ENCODE data around the gene HS1BP3. TPM values are rescaled to one million over a fixed set of nuclear protein-coding genes. Genes with fewer than 3 reads are reported as not detected.

Gene HS1BP3
- total RNA-seq, 2 experiments from 2014 or later: 13.8 to 14.8 TPM

DNA sequence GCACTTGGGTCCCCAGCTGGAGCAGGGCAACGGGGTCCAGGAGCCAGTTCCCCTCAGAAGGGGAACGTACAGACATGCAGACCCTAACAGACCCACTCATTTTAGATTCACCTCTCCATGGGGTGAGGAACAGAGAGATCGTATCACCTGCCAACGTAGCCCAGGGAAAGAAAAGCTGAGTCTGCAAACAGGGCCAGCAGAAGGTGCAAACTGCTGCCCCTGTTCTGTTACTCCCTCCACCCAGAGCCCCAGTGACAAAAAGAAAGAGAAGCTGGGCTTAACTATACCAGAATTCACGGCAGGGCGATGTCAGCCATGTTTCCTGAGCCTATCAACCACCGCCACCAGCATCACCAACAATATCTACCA, 817 bp upstream of the HS1BP3 start:
- Mint-ChIP-seq H3K27ac (peak overlapping the region; percentile 94), H3K36me3 (peaks cover 2% of the 10 kb centered on the region), H3K4me3 (peak overlapping the region; percentile 93), H3K9me3 (no peaks in the 10 kb centered on the region), H3K27me3 (peaks cover 11% of the 10 kb centered on the region), H3K4me1 (peaks cover 11% of the 10 kb centered on the region)
- POLR2A ChIA-PET: interaction anchor here (1.2 to 2.3 kb wide), 8 partner anchors 9 to 300 kb away, joined by 4 to 10 read pairs (median 6); partner anchors contain the start of genes LDAH and RHOB
- DNase-seq (no peak), ATAC-seq (ENCODE audit: low read depth) (no peak)

- Mint-ChIP-seq H3K36me3 (peaks cover 2% of the 10 kb centered on the region), H3K4me1 (peaks cover 11% of the 10 kb centered on the region), H3K9me3 (no peaks in the 10 kb centered on the region), H3K4me3 (peak overlapping the region; percentile 93), H3K27me3 (peaks cover 5% of the 10 kb centered on the region), H3K27ac (peak overlapping the region; percentile 78)
- no peak for DNase-seq
- ATAC-seq (ENCODE audit: low read depth): peak; percentile 4
- POLR2A ChIA-PET: interaction anchor here (0.7 to 2.3 kb wide), 11 partner anchors 10 to 1303 kb away, joined by 3 to 10 read pairs (median 4); partner anchors contain the start of genes LDAH and RHOB
Observed at GRCh38 chr2:20650393-20650876, 463 bp downstream of the HS1BP3 start.

- peak overlapping the region; percentile 78 for H3K27ac Mint-ChIP-seq
- H3K4me3 Mint-ChIP-seq: peak overlapping the region; percentile 93
- H3K4me1 Mint-ChIP-seq: peaks cover 11% of the 10 kb centered on the region
- no peaks in the 10 kb centered on the region for H3K9me3 Mint-ChIP-seq
- H3K36me3 Mint-ChIP-seq: peaks cover 2% of the 10 kb centered on the region
- ATAC-seq (ENCODE audit: low read depth): no peak
- POLR2A ChIA-PET: interaction anchor here (1.0 to 2.3 kb wide), 6 partner anchors 11 to 1302 kb away, joined by 3 to 10 read pairs (median 5); partner anchors contain the start of genes LDAH and RHOB
- no peak for DNase-seq
- peaks cover under 1% of the 10 kb centered on the region for H3K27me3 Mint-ChIP-seq
Observed at GRCh38 chr2:20649976-20650375, 922 bp downstream of the HS1BP3 start.

DNA sequence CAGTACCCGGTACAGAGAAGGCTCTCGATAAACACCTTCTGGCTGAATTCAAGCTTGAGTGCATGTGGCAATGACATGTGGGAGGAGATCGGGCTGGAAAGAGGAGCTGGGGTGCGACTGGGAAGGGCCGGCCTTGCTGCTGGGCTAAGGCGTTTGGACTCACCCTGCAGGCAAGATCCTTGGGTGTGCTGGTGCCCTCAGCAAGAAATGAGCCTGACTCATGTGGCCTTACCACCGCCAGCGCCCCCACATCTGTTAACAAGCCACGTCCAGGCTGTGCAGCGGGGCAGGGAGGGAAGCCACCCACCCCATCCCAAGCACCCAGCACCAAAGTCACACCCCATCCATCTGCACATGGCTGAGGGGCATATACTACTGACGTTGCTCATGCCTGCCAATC, 1.3 kb downstream of the HS1BP3 start:
- POLR2A ChIA-PET: no interaction called here
- DNase-seq (no peak), ATAC-seq (ENCODE audit: low read depth) (no peak)
- Mint-ChIP-seq H3K9me3 (no peaks in the 10 kb centered on the region), H3K36me3 (peaks cover 2% of the 10 kb centered on the region), H3K27me3 (no peaks in the 10 kb centered on the region), H3K27ac (no peak overlapping the region), H3K4me3 (peak overlapping the region; percentile 36), H3K4me1 (peaks cover 11% of the 10 kb centered on the region)

- ATAC-seq (ENCODE audit: low read depth): no peak
- Mint-ChIP-seq H3K36me3 (peaks cover 2% of the 10 kb centered on the region), H3K27me3 (no peaks in the 10 kb centered on the region), H3K4me1 (peaks cover 11% of the 10 kb centered on the region), H3K4me3 (no peak overlapping the region), H3K27ac (no peak overlapping the region), H3K9me3 (no peaks in the 10 kb centered on the region)
- POLR2A ChIA-PET: interaction anchor here (0.6 to 1.1 kb wide), 2 partner anchors 72 to 320 kb away, joined by 3 read pairs; no protein-coding TSS in a partner anchor
- no peak for DNase-seq
Observed at GRCh38 chr2:20648831-20649230, 2.1 kb downstream of the HS1BP3 start.

GRCh38 chr2:20648206-20648605, 2.7 kb downstream of the HS1BP3 start:
- DNase-seq (no peak), ATAC-seq (ENCODE audit: low read depth) (no peak)
- peaks cover 11% of the 10 kb centered on the region for H3K4me1 Mint-ChIP-seq
- H3K4me3 Mint-ChIP-seq: no peak overlapping the region
- POLR2A ChIA-PET: interaction anchor here (1.1 kb wide), 1 partner anchor 72 kb away, joined by 3 read pairs; no protein-coding TSS in a partner anchor
- H3K27ac Mint-ChIP-seq: peak overlapping the region; percentile 27
- H3K27me3 Mint-ChIP-seq: no peaks in the 10 kb centered on the region
- no peaks in the 10 kb centered on the region for H3K9me3 Mint-ChIP-seq
- peaks cover 2% of the 10 kb centered on the region for H3K36me3 Mint-ChIP-seq

GRCh38 chr2:20647738-20648137, 3.2 kb downstream of the HS1BP3 start:
- peaks cover 2% of the 10 kb centered on the region for H3K36me3 Mint-ChIP-seq
- no peaks in the 10 kb centered on the region for H3K9me3 Mint-ChIP-seq
- DNase-seq (no peak), ATAC-seq (ENCODE audit: low read depth) (no peak)
- H3K4me1 Mint-ChIP-seq: peaks cover 11% of the 10 kb centered on the region
- POLR2A ChIA-PET: no interaction called here
- no peaks in the 10 kb centered on the region for H3K27me3 Mint-ChIP-seq
- H3K27ac Mint-ChIP-seq: no peak overlapping the region
- no peak overlapping the region for H3K4me3 Mint-ChIP-seq

DNA sequence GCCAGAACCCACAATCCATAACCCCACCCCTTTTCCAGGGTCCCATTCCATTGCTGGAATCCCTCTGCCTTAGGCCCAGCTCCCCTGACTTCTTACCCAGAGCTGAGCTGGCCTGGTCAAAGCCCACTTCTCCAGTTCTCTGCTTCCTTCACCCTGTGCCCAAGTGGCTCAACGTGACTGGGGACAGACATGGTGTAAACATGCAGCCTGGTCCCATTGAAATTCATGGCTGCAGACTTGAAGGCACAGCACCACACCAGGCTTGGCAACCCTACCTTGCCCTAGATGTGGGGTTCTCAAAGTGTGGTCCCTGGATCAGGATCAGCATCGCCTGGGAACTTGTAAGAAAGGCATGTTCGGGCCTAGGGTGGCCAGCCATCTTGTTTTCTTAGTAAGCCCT, 3.7 kb downstream of the HS1BP3 start:
- H3K9me3 Mint-ChIP-seq: no peaks in the 10 kb centered on the region
- no peak overlapping the region for H3K4me3 Mint-ChIP-seq
- H3K27me3 Mint-ChIP-seq: no peaks in the 10 kb centered on the region
- H3K4me1 Mint-ChIP-seq: peaks cover 11% of the 10 kb centered on the region
- no peak overlapping the region for H3K27ac Mint-ChIP-seq
- POLR2A ChIA-PET: no interaction called here
- ATAC-seq (ENCODE audit: low read depth) (no peak), DNase-seq (no peak)
- peaks cover 2% of the 10 kb centered on the region for H3K36me3 Mint-ChIP-seq

DNA sequence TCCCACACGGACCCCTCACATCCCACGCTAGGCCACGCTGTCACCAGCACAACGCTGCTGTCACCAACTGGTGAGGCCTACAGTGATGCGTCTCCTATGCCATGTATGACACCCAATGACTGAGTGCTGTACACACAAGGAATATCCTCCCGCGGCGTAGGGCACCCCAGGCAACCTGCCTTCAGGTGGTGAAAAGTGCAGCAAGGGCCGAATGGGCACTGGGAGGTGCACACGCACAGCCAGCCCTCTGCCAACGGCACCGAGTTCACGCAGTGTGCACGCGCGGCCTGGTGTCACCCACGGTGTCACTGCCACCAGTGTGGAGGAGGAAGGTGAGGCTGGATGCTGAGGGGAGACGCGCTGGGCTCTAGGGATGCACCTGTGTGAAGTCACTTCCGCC, 4.5 kb downstream of the HS1BP3 start:
- POLR2A ChIA-PET: no interaction called here
- no peaks in the 10 kb centered on the region for H3K9me3 Mint-ChIP-seq
- peaks cover 10% of the 10 kb centered on the region for H3K4me1 Mint-ChIP-seq
- no peaks in the 10 kb centered on the region for H3K27me3 Mint-ChIP-seq
- H3K4me3 Mint-ChIP-seq: no peak overlapping the region
- H3K36me3 Mint-ChIP-seq: peaks cover 2% of the 10 kb centered on the region
- DNase-seq (no peak), ATAC-seq (ENCODE audit: low read depth) (no peak)
- H3K27ac Mint-ChIP-seq: peak overlapping the region; percentile 30

DNA sequence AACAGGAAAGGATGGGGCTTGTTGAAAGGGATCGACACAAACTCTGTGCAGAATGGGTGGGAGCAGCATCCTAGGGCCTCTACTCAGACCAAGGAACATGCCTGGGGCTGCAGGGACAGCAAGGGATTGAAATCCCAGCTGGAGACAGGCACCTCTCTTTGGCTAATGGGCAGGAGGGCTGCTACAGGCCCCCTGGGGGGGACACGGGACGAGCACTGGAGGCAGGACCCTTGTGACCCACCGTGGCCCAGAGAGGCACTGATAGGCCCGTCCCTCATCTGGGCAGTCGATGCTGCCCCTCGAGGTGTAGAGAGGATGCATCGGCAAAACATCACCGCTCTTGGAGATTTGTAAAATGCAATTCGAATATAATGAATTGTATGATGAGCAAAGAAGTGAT, 5.1 kb downstream of the HS1BP3 start:
- peaks cover 7% of the 10 kb centered on the region for H3K4me1 Mint-ChIP-seq
- no peak overlapping the region for H3K4me3 Mint-ChIP-seq
- ATAC-seq (ENCODE audit: low read depth) (no peak), DNase-seq (no peak)
- POLR2A ChIA-PET: no interaction called here
- no peaks in the 10 kb centered on the region for H3K27me3 Mint-ChIP-seq
- H3K9me3 Mint-ChIP-seq: no peaks in the 10 kb centered on the region
- peaks cover 2% of the 10 kb centered on the region for H3K36me3 Mint-ChIP-seq
- H3K27ac Mint-ChIP-seq: no peak overlapping the region

- H3K9me3 Mint-ChIP-seq: no peaks in the 10 kb centered on the region
- no peaks in the 10 kb centered on the region for H3K27me3 Mint-ChIP-seq
- DNase-seq (no peak), ATAC-seq (ENCODE audit: low read depth) (no peak)
- H3K4me3 Mint-ChIP-seq: no peak overlapping the region
- H3K36me3 Mint-ChIP-seq: peaks cover 2% of the 10 kb centered on the region
- H3K27ac Mint-ChIP-seq: no peak overlapping the region
- POLR2A ChIA-PET: no interaction called here
- H3K4me1 Mint-ChIP-seq: peaks cover 5% of the 10 kb centered on the region
Observed at GRCh38 chr2:20645301-20645701, 5.6 kb downstream of the HS1BP3 start.

- peaks cover 2% of the 10 kb centered on the region for H3K36me3 Mint-ChIP-seq
- DNase-seq (no peak), ATAC-seq (ENCODE audit: low read depth) (no peak)
- POLR2A ChIA-PET: interaction anchor here (1.5 kb wide), 1 partner anchor 197 kb away, joined by 3 read pairs; the partner anchor contains the start of gene RHOB
- no peaks in the 10 kb centered on the region for H3K4me1 Mint-ChIP-seq
- no peak overlapping the region for H3K27ac Mint-ChIP-seq
- no peak overlapping the region for H3K4me3 Mint-ChIP-seq
- H3K27me3 Mint-ChIP-seq: no peaks in the 10 kb centered on the region
- H3K9me3 Mint-ChIP-seq: no peaks in the 10 kb centered on the region
Observed at GRCh38 chr2:20643826-20644225, 7.1 kb downstream of the HS1BP3 start.

DNA sequence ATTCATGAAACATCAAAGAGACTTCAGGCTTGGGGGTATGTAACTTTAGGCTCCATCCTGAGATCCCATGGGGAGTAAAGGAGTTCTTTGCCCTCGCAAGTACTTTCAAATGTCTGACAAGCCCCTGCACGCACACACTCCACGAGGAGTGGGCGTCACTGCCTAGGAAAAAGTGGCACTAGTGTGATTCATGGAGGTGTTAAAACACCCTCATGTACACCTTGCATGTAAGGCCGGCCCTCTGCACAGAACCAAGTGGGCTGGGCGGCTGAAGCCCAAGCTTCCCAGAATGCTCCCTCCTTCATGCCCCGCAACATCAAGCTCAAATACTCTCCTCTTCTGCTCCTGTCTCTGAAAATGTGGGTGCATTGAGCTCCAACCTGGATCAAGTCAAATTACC, 7.8 kb downstream of the HS1BP3 start:
- peaks cover under 1% of the 10 kb centered on the region for H3K36me3 Mint-ChIP-seq
- no peaks in the 10 kb centered on the region for H3K27me3 Mint-ChIP-seq
- no peaks in the 10 kb centered on the region for H3K4me1 Mint-ChIP-seq
- ATAC-seq (ENCODE audit: low read depth): no peak
- no peak for DNase-seq
- no peak overlapping the region for H3K4me3 Mint-ChIP-seq
- POLR2A ChIA-PET: interaction anchor here (1.5 kb wide), 1 partner anchor 196 kb away, joined by 3 read pairs; the partner anchor contains the start of gene RHOB
- H3K27ac Mint-ChIP-seq: no peak overlapping the region
- no peaks in the 10 kb centered on the region for H3K9me3 Mint-ChIP-seq
